KMS-11 (cell line): ENCODE results near the gene KEAP1.

ENCODE experiments used
- H2AFZ ChIP-seq: fragments of 200-600 bp; sonication (generic); 2 replicates; pipeline ENCODE4 v1.6.1; 2016; ENCODE audit warnings: antibody characterized with exemption, mixed run types, low read depth
- H3K27ac ChIP-seq: fragments of 200-600 bp; sonication (generic); 2 replicates; pipeline ENCODE4 v1.6.1; 2016; ENCODE audit warnings: mild to moderate bottlenecking, mixed run types
- H3K27me3 ChIP-seq: fragments of 200-600 bp; sonication (generic); 2 replicates; pipeline ENCODE4 v1.6.1; 2017; ENCODE audit warnings: mild to moderate bottlenecking, low read depth, mixed run types, moderate library complexity; ENCODE audit not compliant: insufficient read depth
- H3K36me3 ChIP-seq: fragments of 200-600 bp; sonication (generic); 2 replicates; pipeline ENCODE4 v1.6.1; 2017; ENCODE audit warnings: mild to moderate bottlenecking, mixed run types; ENCODE audit not compliant: insufficient read depth
- H3K4me1 ChIP-seq: fragments of 200-600 bp; sonication (generic); 2 replicates; pipeline ENCODE4 v1.6.1; 2016; ENCODE audit warnings: mild to moderate bottlenecking, low read depth, mixed run types; ENCODE audit not compliant: poor library complexity, severe bottlenecking
- H3K4me2 ChIP-seq: fragments of 200-600 bp; sonication (generic); 2 replicates; pipeline ENCODE4 v1.7.0; 2016; ENCODE audit warnings: mild to moderate bottlenecking, mixed run types
- H3K4me3 ChIP-seq: fragments of 200-600 bp; sonication (generic); IDR thresholded peaks from 2 replicates; pipeline ENCODE4 v1.6.1; 2017; ENCODE audit warnings: low read depth, low read length, mixed read lengths; ENCODE audit not compliant: insufficient read depth
- H3K79me2 ChIP-seq: fragments of 200-600 bp; sonication (generic); 2 replicates; pipeline ENCODE4 v1.6.1; 2016; ENCODE audit warnings: low read depth, mixed run types; ENCODE audit not compliant: insufficient read depth
- H3K9ac ChIP-seq: fragments of 200-600 bp; sonication (generic); 2 replicates; pipeline ENCODE4 v1.6.1; 2016; ENCODE audit warnings: mild to moderate bottlenecking, mixed run types
- H4K20me1 ChIP-seq: fragments of 200-600 bp; sonication (generic); 2 replicates; pipeline ENCODE4 v1.6.1; 2016; ENCODE audit warnings: mild to moderate bottlenecking, mixed run types; ENCODE audit not compliant: insufficient read depth
- TF ChIP-seq, protein P1 (sequence below): fragments of 200-600 bp; sonication (generic); conservative IDR thresholded peaks from 2 replicates; pipeline ENCODE4 v1.6.1; 2017; ENCODE audit warnings: low read depth, mild to moderate bottlenecking, antibody characterized with exemption, low read length, moderate library complexity, mixed read lengths

KEAP1 gene

DNA sequence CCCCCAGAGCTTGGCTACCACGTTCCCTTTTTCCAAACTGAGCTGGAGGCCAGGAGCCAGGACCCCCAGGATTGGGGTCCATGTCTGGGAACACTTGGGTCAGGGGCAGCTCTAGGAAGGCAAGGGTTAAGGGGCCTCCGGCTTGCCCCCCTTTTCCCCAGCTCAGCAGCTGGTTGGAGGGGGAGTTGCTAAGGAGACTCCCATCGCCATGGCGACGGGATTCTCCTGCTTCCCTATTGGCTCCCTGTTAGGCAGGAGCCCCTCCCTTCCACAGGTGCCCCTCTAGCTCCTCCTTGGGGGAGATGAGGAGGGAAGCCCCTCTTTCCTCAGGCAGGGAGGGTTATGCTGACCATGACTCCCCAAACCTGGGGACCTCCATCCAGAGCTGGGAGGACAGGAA is 48.9 kb downstream of the KEAP1 start:
- H3K79me2 ChIP-seq = no peaks in the 10 kb centered on the region
- H3K4me1 ChIP-seq = no peaks in the 10 kb centered on the region
- H3K36me3 ChIP-seq = no peaks in the 10 kb centered on the region
- no peaks in the 10 kb centered on the region for H4K20me1 ChIP-seq
- TF ChIP-seq, protein P1, sequence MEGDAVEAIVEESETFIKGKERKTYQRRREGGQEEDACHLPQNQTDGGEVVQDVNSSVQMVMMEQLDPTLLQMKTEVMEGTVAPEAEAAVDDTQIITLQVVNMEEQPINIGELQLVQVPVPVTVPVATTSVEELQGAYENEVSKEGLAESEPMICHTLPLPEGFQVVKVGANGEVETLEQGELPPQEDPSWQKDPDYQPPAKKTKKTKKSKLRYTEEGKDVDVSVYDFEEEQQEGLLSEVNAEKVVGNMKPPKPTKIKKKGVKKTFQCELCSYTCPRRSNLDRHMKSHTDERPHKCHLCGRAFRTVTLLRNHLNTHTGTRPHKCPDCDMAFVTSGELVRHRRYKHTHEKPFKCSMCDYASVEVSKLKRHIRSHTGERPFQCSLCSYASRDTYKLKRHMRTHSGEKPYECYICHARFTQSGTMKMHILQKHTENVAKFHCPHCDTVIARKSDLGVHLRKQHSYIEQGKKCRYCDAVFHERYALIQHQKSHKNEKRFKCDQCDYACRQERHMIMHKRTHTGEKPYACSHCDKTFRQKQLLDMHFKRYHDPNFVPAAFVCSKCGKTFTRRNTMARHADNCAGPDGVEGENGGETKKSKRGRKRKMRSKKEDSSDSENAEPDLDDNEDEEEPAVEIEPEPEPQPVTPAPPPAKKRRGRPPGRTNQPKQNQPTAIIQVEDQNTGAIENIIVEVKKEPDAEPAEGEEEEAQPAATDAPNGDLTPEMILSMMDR = no peak
- H3K4me2 ChIP-seq = no peak overlapping the region
- H3K9ac ChIP-seq = no peak overlapping the region
- H2AFZ ChIP-seq = no peak overlapping the region
- no peak overlapping the region for H3K4me3 ChIP-seq
- H3K27me3 ChIP-seq = no peaks in the 10 kb centered on the region
- H3K27ac ChIP-seq = no peak overlapping the region

DNA sequence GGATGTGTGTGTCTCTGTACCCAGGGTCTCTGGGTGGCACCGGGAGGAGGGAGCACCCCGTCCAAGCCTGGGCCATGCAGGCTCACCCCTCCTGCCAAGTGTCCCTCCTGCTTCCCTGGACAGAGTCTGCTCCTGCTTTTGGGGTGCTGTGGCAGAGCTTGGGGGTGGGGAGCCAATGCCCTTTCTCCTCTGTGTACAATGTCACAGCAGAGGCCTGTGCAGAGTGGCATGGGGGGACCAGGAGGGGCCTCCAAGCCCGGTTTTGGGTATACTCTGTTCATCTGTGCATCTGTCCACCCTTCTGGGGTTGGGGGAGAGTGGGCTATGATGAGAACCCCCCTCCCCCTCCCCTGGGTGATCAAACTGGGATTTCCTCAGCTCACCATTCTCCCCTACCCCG is 49.3 kb downstream of the KEAP1 start:
- Histone ChIP-seq H3K27me3 (no peaks in the 10 kb centered on the region), H2AFZ (no peak overlapping the region), H3K79me2 (no peaks in the 10 kb centered on the region), H3K36me3 (no peaks in the 10 kb centered on the region), H3K9ac (no peak overlapping the region), H3K4me3 (no peak overlapping the region), H4K20me1 (no peaks in the 10 kb centered on the region), H3K4me2 (no peak overlapping the region), H3K27ac (no peak overlapping the region), H3K4me1 (no peaks in the 10 kb centered on the region)
- TF ChIP-seq, protein P1 = no peak

- Histone ChIP-seq H3K36me3 (no peaks in the 10 kb centered on the region), H3K4me2 (no peak overlapping the region), H3K4me1 (no peaks in the 10 kb centered on the region), H2AFZ (no peak overlapping the region), H3K9ac (no peak overlapping the region), H3K27ac (no peak overlapping the region), H3K79me2 (no peaks in the 10 kb centered on the region), H3K4me3 (no peak overlapping the region), H4K20me1 (no peaks in the 10 kb centered on the region), H3K27me3 (no peaks in the 10 kb centered on the region)
- TF ChIP-seq, protein P1 = no peak
These were observed 50.2 kb downstream of the KEAP1 start for GRCh38 chr19:10452726-10453618.

GRCh38 chr19:10450853-10451609 is 52.1 kb downstream of the KEAP1 start:
- H3K36me3 ChIP-seq = no peaks in the 10 kb centered on the region
- no peak overlapping the region for H3K9ac ChIP-seq
- no peak overlapping the region for H3K4me3 ChIP-seq
- TF ChIP-seq, protein P1 = no peak
- H3K79me2 ChIP-seq = no peaks in the 10 kb centered on the region
- no peak overlapping the region for H2AFZ ChIP-seq
- no peak overlapping the region for H3K4me2 ChIP-seq
- H4K20me1 ChIP-seq = no peaks in the 10 kb centered on the region
- H3K27me3 ChIP-seq = no peaks in the 10 kb centered on the region
- H3K27ac ChIP-seq = no peak overlapping the region
- H3K4me1 ChIP-seq = no peaks in the 10 kb centered on the region
